ENCODE measurements around the gene JUP.

Gene JUP

DNA sequence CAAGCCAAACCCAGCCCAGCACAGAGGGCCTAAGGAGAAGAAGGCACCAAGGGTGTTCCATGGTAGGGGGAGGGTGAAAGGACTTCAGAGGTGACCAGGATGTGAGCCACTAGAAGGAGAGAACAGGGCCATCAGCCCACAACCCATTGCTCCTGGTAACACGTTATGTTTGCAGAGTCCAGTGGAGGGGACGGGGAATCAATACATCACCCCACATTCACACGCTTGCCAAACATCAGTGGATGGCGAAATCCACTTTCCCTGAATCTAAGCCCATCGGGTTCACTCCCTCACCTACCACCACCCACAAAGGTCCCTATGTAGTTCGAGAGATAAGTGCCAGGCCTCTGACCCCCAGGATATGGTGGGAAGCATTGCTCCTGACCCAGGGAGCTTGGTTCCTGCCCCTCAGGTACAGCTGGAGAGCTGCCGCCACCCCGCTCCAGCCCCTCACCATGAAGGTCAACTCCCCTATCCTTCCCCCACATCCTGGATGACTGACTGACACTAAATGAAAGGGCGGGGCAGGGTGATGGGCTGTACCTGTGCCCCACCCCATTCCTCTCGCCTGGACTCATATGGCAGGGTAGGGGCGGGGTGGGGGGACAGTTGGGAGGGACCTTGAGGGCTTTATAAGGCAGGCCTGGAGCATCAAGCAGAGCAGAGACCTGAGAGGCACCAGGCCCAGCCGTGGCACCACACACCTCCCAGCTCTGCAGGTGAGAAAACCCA lies 74.7 kb downstream of the JUP start, which contains the start of gene GAST:
Gene GAST (plus strand): TSS at position 663 of the 732 bp plus-strand sequence. CDS start 3,106 bp downstream, outside the sequence.
- DNase-seq, result no peak

DNA sequence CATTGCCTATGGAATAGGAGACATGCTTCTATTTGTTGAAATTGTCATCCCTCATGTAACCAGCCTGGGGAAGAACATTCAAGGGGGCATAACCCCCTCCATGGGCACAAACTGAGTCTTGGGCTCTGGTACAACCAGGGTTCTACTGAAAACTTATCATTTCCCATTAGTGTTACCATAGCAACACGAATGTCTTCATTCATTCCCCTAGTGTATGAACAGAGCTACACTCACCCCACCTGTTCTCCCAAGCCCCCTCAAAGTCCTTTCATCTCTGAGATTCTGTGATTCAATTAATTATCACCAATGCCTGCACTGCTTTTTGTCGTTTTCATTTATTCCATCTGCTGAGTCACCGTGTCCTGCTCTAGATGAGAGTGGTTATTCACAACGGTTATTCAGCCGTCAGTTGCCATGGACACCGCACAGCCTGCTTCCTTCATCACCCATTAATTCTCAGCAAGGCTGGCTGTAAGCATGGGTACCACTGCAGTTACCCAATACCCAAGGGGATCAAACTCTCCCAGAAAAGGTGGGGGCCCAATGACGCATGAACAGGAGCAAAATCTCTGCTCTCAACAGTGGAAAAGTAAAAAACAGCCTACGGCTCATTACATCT lies 75.9 kb downstream of the JUP start:
- peak; percentile 61 for DNase-seq

DNA sequence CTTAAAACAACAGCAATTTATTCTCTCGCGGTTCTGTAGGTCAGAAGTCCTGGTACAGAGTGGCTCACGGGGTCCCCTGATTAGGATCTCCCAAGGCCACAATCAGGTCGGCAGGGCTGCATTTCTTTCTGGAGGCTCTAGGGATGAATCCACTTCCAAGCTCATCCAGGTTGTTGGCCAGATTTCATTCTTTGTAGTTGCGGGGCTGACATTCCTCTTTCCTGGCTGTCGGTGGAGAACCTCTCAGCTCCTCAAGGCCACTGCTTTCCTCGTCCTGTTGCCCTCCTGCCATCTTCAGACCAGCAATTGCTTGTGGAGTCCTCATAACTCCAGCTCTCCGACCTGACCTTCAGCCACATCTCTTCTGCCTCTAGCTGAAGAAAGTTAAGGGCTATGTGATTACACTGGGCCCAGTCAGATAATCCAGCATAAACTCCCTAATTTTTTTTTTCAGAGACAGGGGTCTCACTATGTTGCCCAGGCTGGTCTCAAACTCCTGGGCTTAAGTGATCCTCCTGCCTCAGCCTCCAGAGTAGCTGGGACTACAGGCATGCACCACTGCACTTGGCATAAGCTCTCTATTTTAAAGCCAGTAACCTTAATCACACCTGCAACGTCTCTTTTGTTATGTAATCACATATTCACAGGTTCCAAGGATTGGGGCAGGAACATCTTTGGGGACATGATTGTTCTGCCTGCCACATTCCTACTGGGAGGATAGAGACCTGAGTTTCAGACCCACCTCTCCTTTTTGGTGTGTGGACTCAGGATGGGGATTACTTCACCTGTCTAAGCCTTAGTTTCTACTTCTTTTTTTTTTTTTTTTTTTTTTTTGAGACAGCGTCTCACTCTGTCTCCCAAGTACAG lies 78.5 kb downstream of the JUP start:
- no peak for DNase-seq

DNA sequence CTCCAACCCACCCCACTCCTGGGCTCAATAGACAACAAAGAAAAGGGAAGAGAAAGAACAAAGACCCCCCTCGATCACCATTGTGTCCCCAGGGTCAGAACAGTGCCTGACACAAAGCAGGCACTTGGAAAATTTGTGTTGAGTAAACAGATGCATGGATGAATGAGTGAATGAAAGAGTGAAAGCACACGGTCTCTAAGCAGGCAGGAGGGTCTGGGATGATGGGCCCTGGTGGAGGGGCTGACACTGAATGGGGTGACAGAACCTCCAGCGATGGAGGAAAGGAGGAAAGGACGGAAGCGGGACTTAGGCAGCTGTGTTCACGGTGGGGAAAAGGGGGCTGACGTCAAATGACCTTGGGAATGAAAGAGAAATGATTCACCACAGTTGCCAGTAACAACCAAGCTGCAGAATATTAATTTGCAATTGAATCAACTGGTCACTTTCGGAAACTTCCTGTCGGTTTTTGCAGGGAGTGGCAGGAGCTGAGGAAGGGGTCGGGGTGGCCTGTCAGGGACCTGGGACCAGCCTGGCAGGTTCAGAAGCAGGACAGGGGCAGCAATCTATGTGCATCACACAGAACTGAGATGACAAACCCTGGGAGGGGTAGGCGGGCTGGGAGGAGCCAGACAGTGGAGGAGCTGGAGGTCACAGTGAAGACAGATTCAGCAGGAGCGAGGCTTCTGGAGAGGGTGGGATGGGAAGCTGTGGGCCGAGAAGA lies 81.1 kb downstream of the JUP start:
- DNase-seq, result peak; percentile 43
